Sigmoid colon (tissue), 7 donors: Measurements from ENCODE around the gene CAPZA1. TPM values are rescaled to one million over a fixed set of nuclear protein-coding genes. Genes with fewer than 3 reads are reported as not detected.

ENCODE experiments used
- DNase-seq: peaks from one replicate; pipeline ENCODE4 v3.0.0-alpha.2; 2019
- H3K27ac ChIP-seq, 4 donors: fragments of 200-600 bp; sonication (generic); one replicate each; pipeline ENCODE4 v1.5.1; 2016 to 2019; ENCODE audit warnings: mild to moderate bottlenecking in 1 of 4
- H3K27me3 ChIP-seq, 3 donors: fragments of 200-600 bp; sonication (generic); one replicate each; pipeline ENCODE4 v1.5.1; 2019; ENCODE audit warnings: mild to moderate bottlenecking in 1 of 3
- H3K36me3 ChIP-seq, 4 donors: fragments of 200-600 bp; sonication (generic); one replicate each; pipeline ENCODE4 v1.5.1; 2016 to 2019
- H3K4me1 ChIP-seq, 4 donors: fragments of 200-600 bp; sonication (generic); one replicate each; pipeline ENCODE4 v1.5.1; 2017 to 2019
- H3K4me3 ChIP-seq, 4 donors: fragments of 200-600 bp; sonication (generic); one replicate each; pipeline ENCODE4 v1.5.1; 2017 to 2019; ENCODE audit warnings: mild to moderate bottlenecking in 2 of 4, moderate library complexity in 1 of 4
- H3K9me3 ChIP-seq, 4 donors: fragments of 200-600 bp in 3 of 4; sonication (generic) in 3 of 4; one replicate each; pipeline versions ENCODE4 v1.5.1 to v1.6.1; 2013 to 2019
- CTCF ChIP-seq, 4 experiments: fragments of 450-650 bp in 3 of 4; fragments of 200-600 bp in 1 of 4; IDR thresholded peaks; one replicate each; pipeline ENCODE4 v1.5.1; 2016 to 2019; ENCODE audit warnings: antibody characterized with exemption in 4 of 4, mild to moderate bottlenecking in 3 of 4, moderate library complexity in 2 of 4
- EP300 ChIP-seq, 4 donors: sonication (generic); formaldehyde crosslinking; IDR thresholded peaks; one replicate each; pipeline ENCODE4 v1.6.1; 2017; ENCODE audit warnings: antibody characterized with exemption in 4 of 4
- POLR2A ChIP-seq, 2 donors: fragments of 450-650 bp; IDR thresholded peaks; one replicate each; pipeline ENCODE4 v1.6.1; 2016; ENCODE audit warnings: antibody characterized with exemption in 2 of 2, mild to moderate bottlenecking in 2 of 2, moderate library complexity in 2 of 2
- POLR2AphosphoS5 ChIP-seq, 4 donors: sonication (generic); formaldehyde crosslinking; IDR thresholded peaks; one replicate each; pipeline ENCODE4 v1.6.1; 2017; ENCODE audit warnings: antibody characterized with exemption in 4 of 4
- WGBS, 2 donors: extraction: QIAGEN DNeasy Blood & Tissue Kit; methylation state at CpG; one replicate each; pipeline ENCODE4 v1.1.7; 2013; 5-methylcytosine and 5-hydroxymethylcytosine counted together
- intact Hi-C: fragments of 100-400 bp; cut with DNase I; formaldehyde crosslinking; loops from one replicate; pipeline ENCODE4 v1.15.1; 2023
- polyA plus RNA-seq, 3 donors: library from polyadenylated mRNA; stranded (reverse); fragments of 200-250 nt; gene quantifications; one replicate each; pipeline ENCODE4 v1.2.3, GENCODE V29; 2013
- total RNA-seq, 4 donors: library from RNA; depleted of rRNA; stranded (reverse); fragments of >200 nt; gene quantifications; one replicate each; pipeline ENCODE4 v1.1.0, GENCODE V29; 2016
- donor health status: healthy with polysubstance abuse.
- donor health status: Bipolar disorder and iron deficiency.
- donor health status: healthy.

CAPZA1 gene
- total and polyA plus RNA-seq, 7 donors, result 75.9 to 160 (median 90.6) TPM

- Histone ChIP-seq H3K4me3 (no peak overlapping the region), H3K27me3 (no peaks in the 10 kb centered on the region), H3K9me3 (no peaks in the 10 kb centered on the region), H3K27ac (peak overlapping the region; percentile 98 to 99 (median 98)), H3K36me3 (peaks cover 0 to 49% (median 13%) of the 10 kb centered on the region in 4 donors), H3K4me1 (peaks cover 0 to 79% (median 73%) of the 10 kb centered on the region in 4 donors)
- DNase-seq, result peak; percentile 58
- intact Hi-C loops, result no loop called here
- WGBS, 2 donors, result 73 to 77% methylated on average over 17 of the region's 17 CpGs
- TF ChIP-seq CTCF (IDR thresholded peaks at IDR 0.05) (no peak), POLR2AphosphoS5 (IDR thresholded peaks at IDR 0.05) (no peak), EP300 (IDR thresholded peaks at IDR 0.05) (no peak), POLR2A (IDR thresholded peaks at IDR 0.05) (no peak)
Observed at GRCh38 chr1:112701227-112702066, 81.8 kb downstream of the CAPZA1 start.

GRCh38 chr1:112702067-112702395, 82.4 kb downstream of the CAPZA1 start:
- TF ChIP-seq POLR2AphosphoS5 (IDR thresholded peaks at IDR 0.05) (no peak), POLR2A (IDR thresholded peaks at IDR 0.05) (no peak), EP300 (IDR thresholded peaks at IDR 0.05) (no peak), CTCF (IDR thresholded peaks at IDR 0.05) (no peak)
- H3K36me3 ChIP-seq, result peaks cover 0 to 43% (median 10%) of the 10 kb centered on the region in 4 donors
- peak overlapping the region; percentile 98 to 99 (median 98) for H3K27ac ChIP-seq
- WGBS, 2 donors, result 70 to 80% methylated on average over 3 of the region's 3 CpGs
- H3K9me3 ChIP-seq, result no peaks in the 10 kb centered on the region
- peak; percentile 30 for DNase-seq
- intact Hi-C loops, result no loop called here
- no peak overlapping the region for H3K4me3 ChIP-seq
- peaks cover 0 to 79% (median 73%) of the 10 kb centered on the region in 4 donors for H3K4me1 ChIP-seq
- no peaks in the 10 kb centered on the region for H3K27me3 ChIP-seq

GRCh38 chr1:112702420-112703261, 83.0 kb downstream of the CAPZA1 start:
- WGBS, 2 donors, result 83 to 87% methylated on average over 12 of the region's 12 CpGs
- no peaks in the 10 kb centered on the region for H3K27me3 ChIP-seq
- H3K27ac ChIP-seq, result peak overlapping the region; percentile 98 to 99 (median 98)
- intact Hi-C loops, result no loop called here
- peaks cover 0 to 82% (median 76%) of the 10 kb centered on the region in 4 donors for H3K4me1 ChIP-seq
- H3K9me3 ChIP-seq, result no peaks in the 10 kb centered on the region
- no peak for TF ChIP-seq POLR2AphosphoS5 (IDR thresholded peaks at IDR 0.05)
- no peak for TF ChIP-seq EP300 (IDR thresholded peaks at IDR 0.05)
- H3K36me3 ChIP-seq, result peaks cover 0 to 37% (median 10%) of the 10 kb centered on the region in 4 donors
- H3K4me3 ChIP-seq, result no peak overlapping the region
- DNase-seq, result peak; percentile 67

GRCh38 chr1:112703706-112704105, 84.1 kb downstream of the CAPZA1 start:
- intact Hi-C loops, result no loop called here
- Histone ChIP-seq H3K9me3 (no peaks in the 10 kb centered on the region), H3K27me3 (no peaks in the 10 kb centered on the region), H3K4me1 (peaks cover 0 to 80% (median 75%) of the 10 kb centered on the region in 4 donors), H3K4me3 (no peak overlapping the region), H3K27ac (peak overlapping the region; percentile 98 to 99 (median 98)), H3K36me3 (peaks cover 0 to 26% (median 3%) of the 10 kb centered on the region in 4 donors)
- 89 to 92% methylated on average over 8 of the region's 8 CpGs for WGBS, 2 donors
- TF ChIP-seq CTCF (IDR thresholded peaks at IDR 0.05) (no peak), POLR2A (IDR thresholded peaks at IDR 0.05) (no peak), EP300 (IDR thresholded peaks at IDR 0.05) (no peak)
- peak; percentile 53 for DNase-seq
